Loucy (cell line): ENCODE measurements around the gene PTPRT.

Experiments
- H2AFZ ChIP-seq: fragments of 200-600 bp; sonication (generic); 2 replicates; pipeline ENCODE4 v1.6.0; 2016; ENCODE audit warnings: antibody characterized with exemption, mild to moderate bottlenecking, low read length, moderate library complexity
- H3F3A ChIP-seq: fragments of 200-600 bp; 2 replicates; pipeline ENCODE4 v1.6.0; 2016; ENCODE audit warnings: antibody characterized with exemption, low read depth, mild to moderate bottlenecking
- H3K27me3 ChIP-seq: fragments of 200-600 bp; sonication (generic); 2 replicates; pipeline ENCODE4 v1.6.1; 2014; ENCODE audit warnings: low read length, mild to moderate bottlenecking; ENCODE audit not compliant: insufficient read depth, poor library complexity, severe bottlenecking
- H3K36me3 ChIP-seq: fragments of 200-600 bp; sonication (generic); 2 replicates; pipeline ENCODE4 v1.6.1; 2016; ENCODE audit warnings: low read length; ENCODE audit not compliant: insufficient read depth
- H3K4me1 ChIP-seq: fragments of 200-600 bp; sonication (generic); 2 replicates; pipeline ENCODE4 v1.5.1; 2014; ENCODE audit warnings: low read length, mild to moderate bottlenecking; ENCODE audit not compliant: insufficient read depth, poor library complexity, severe bottlenecking
- H3K4me2 ChIP-seq: fragments of 200-600 bp; sonication (generic); 2 replicates; pipeline ENCODE4 v1.6.0; 2014; ENCODE audit warnings: antibody characterized with exemption, low read length, low read depth, mild to moderate bottlenecking; ENCODE audit not compliant: poor library complexity, severe bottlenecking
- H3K4me3 ChIP-seq: fragments of 200-600 bp; sonication (generic); 2 replicates; pipeline ENCODE4 v1.5.1; 2014; ENCODE audit warnings: low read length, mild to moderate bottlenecking, mixed read lengths; ENCODE audit not compliant: poor library complexity, severe bottlenecking
- H3K79me2 ChIP-seq: fragments of 200-600 bp; sonication (generic); 2 replicates; pipeline ENCODE4 v1.6.1; 2014; ENCODE audit warnings: low read length; ENCODE audit not compliant: insufficient read depth
- H3K9ac ChIP-seq: fragments of 200-600 bp; sonication (generic); 2 replicates; pipeline ENCODE4 v1.6.0; 2014; ENCODE audit warnings: mild to moderate bottlenecking, low read depth, low read length, moderate library complexity; ENCODE audit not compliant: poor library complexity, severe bottlenecking
- H3K9me2 ChIP-seq: fragments of 200-600 bp; sonication (generic); replicated peaks from 2 replicates; pipeline ENCODE4 v1.6.1; 2016; ENCODE audit warnings: low read depth, low read length, mixed read lengths
- H3K9me3 ChIP-seq: fragments of 200-600 bp; sonication (generic); 2 replicates; pipeline ENCODE4 v1.6.1; 2014; ENCODE audit warnings: mild to moderate bottlenecking, antibody characterized with exemption, low read length, low read depth; ENCODE audit not compliant: insufficient read depth
- H4K20me1 ChIP-seq: fragments of 200-600 bp; sonication (generic); 2 replicates; pipeline ENCODE4 v1.6.0; 2014; ENCODE audit warnings: antibody characterized with exemption, low read length, mild to moderate bottlenecking; ENCODE audit not compliant: insufficient read depth, poor library complexity, severe bottlenecking
- EZH2phosphoT487 ChIP-seq: fragments of 200-600 bp; IDR thresholded peaks from 2 replicates; pipeline ENCODE4 v1.6.1; 2018; ENCODE audit warnings: antibody characterized with exemption, mild to moderate bottlenecking, moderate library complexity, borderline replicate concordance
- TF ChIP-seq, protein P1 (sequence below): fragments of 200-600 bp; sonication (generic); conservative IDR thresholded peaks from 2 replicates; pipeline ENCODE4 v1.5.1; 2014; ENCODE audit warnings: mild to moderate bottlenecking, antibody characterized with exemption, low read length

The PTPRT gene

DNA sequence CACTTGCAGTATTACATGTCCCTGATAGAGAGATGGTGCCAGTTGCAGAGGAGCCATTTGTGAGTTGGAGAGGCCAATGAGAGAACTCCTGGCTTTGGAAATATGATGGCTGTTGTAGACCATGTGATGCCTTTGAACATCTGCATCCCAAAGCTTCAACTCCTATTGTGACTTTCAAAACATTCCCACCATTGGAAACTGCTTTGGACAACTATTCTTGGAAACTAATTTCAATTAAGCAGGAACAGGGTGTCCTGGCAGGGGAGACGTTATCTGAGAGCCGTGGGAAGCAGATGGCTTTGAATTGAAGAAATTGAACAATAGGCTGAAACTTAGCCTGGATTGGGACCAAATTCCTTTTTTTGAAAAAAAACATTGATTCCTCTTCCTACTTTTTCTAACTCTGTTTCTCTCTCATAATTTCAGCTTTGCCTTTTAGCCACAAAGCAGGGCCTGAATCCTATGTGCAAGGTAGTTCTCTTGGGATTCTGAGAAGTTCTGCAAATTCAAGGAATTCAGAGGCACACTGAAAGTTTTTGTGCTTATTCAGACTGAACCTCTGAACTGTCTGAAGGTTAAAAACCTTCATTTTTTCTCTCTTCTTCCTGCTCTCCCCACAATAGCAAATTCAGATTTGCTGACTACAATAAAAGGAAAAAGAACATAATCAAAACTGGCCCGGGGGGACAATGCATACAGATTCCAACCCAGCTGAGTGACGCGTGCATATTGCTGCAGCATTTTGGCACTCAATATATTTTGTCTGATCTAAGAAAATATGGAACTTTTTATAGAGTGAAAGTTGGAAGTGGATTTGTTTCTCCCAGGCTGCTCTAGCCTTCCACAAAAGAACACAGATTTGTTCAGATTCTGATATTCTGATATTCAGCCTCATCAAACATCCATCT is 851.2 kb downstream of the PTPRT start:
- no peaks in the 10 kb centered on the region for H3F3A ChIP-seq
- no peaks in the 10 kb centered on the region for H3K9me2 ChIP-seq
- H3K4me3 ChIP-seq: no peak overlapping the region
- H4K20me1 ChIP-seq: no peaks in the 10 kb centered on the region
- H2AFZ ChIP-seq: no peak overlapping the region
- H3K36me3 ChIP-seq: no peaks in the 10 kb centered on the region
- no peaks in the 10 kb centered on the region for H3K9me3 ChIP-seq
- H3K4me2 ChIP-seq: no peak overlapping the region
- H3K9ac ChIP-seq: no peak overlapping the region
- H3K27me3 ChIP-seq: no peaks in the 10 kb centered on the region
- TF ChIP-seq, protein P1, sequence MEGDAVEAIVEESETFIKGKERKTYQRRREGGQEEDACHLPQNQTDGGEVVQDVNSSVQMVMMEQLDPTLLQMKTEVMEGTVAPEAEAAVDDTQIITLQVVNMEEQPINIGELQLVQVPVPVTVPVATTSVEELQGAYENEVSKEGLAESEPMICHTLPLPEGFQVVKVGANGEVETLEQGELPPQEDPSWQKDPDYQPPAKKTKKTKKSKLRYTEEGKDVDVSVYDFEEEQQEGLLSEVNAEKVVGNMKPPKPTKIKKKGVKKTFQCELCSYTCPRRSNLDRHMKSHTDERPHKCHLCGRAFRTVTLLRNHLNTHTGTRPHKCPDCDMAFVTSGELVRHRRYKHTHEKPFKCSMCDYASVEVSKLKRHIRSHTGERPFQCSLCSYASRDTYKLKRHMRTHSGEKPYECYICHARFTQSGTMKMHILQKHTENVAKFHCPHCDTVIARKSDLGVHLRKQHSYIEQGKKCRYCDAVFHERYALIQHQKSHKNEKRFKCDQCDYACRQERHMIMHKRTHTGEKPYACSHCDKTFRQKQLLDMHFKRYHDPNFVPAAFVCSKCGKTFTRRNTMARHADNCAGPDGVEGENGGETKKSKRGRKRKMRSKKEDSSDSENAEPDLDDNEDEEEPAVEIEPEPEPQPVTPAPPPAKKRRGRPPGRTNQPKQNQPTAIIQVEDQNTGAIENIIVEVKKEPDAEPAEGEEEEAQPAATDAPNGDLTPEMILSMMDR: no peak
- no peak for TF ChIP-seq EZH2phosphoT487
- H3K4me1 ChIP-seq: no peaks in the 10 kb centered on the region
- no peaks in the 10 kb centered on the region for H3K79me2 ChIP-seq

DNA sequence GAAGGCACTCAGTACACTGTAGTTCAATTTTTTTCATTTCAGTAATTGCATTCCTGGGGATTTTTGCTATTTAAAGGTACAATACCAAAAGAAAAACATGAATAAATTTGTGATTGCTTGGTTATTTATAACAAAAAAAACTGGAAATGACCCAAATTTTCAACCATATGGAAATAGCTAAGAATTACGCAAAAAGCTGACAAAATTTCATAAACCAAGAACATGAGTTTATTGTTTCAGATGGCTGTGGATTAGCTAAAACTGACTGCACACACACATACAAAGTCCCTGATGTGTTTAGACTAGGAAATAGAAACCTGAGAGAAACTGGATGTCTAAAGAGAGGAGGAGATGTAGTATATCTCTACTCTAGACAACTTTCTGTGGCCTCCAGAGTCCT is 853.1 kb downstream of the PTPRT start:
- H3K9me3 ChIP-seq: no peaks in the 10 kb centered on the region
- no peaks in the 10 kb centered on the region for H3K27me3 ChIP-seq
- H3K9ac ChIP-seq: no peak overlapping the region
- no peaks in the 10 kb centered on the region for H3K4me1 ChIP-seq
- H3K9me2 ChIP-seq: no peaks in the 10 kb centered on the region
- no peak overlapping the region for H2AFZ ChIP-seq
- no peaks in the 10 kb centered on the region for H3K79me2 ChIP-seq
- no peak overlapping the region for H3K4me2 ChIP-seq
- H3K36me3 ChIP-seq: no peaks in the 10 kb centered on the region
- no peak overlapping the region for H3K4me3 ChIP-seq
- TF ChIP-seq, protein P1: no peak
- TF ChIP-seq EZH2phosphoT487: no peak
- H3F3A ChIP-seq: no peaks in the 10 kb centered on the region
- no peaks in the 10 kb centered on the region for H4K20me1 ChIP-seq

DNA sequence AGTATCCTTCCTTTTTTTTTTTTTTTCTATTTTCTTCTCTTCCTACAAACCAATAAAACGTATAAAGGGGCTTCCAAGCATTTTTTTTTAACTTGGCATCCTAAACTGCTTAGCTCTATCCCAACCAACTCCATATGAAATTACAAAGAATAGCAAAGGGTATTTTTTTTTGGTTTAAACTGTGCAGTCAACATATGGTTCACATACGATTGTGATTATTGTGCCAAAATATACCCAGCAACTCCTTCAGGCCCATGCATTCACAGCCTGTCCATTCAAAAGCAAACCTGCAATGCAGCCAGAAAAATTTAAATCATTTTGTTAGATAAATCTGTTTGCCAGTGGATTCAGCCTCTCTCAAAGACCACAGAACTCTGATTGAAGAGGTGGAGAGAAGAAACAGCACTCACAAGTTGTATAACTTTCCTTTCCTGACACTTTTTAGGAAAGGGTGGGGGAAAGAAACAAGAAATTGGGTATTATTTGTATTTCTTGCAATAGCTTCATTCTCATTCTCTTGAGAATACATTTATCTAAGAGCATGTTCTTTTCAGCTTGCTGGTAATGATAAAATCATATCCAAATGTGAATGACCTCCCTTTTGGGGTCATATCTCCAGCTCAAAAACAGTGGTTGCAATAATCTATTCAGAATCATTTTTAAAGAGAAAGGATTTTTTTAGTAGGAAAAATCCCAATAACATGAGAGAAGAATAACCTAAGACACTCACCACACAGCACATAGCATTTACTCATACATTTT is 870.3 kb downstream of the PTPRT start:
- Histone ChIP-seq H3K36me3 (no peaks in the 10 kb centered on the region), H3K4me2 (no peak overlapping the region), H3K27me3 (no peaks in the 10 kb centered on the region), H3K4me3 (no peak overlapping the region), H3K4me1 (no peaks in the 10 kb centered on the region), H3K79me2 (no peaks in the 10 kb centered on the region), H4K20me1 (no peaks in the 10 kb centered on the region), H3K9ac (no peak overlapping the region), H2AFZ (no peak overlapping the region), H3K9me2 (no peaks in the 10 kb centered on the region), H3F3A (no peaks in the 10 kb centered on the region), H3K9me3 (no peaks in the 10 kb centered on the region; the same call in 1 of the 2 replicates)
- no peak for TF ChIP-seq EZH2phosphoT487
- TF ChIP-seq, protein P1: no peak
